GM18511 (cell line): ENCODE data around the gene NNAT.
A peak's percentile ranks its signal among the peaks of the same experiment; 100 is the strongest.

Experiments used
- ATAC-seq: cut with Tn5 transposase; IDR thresholded peaks from one replicate; pipeline ENCODE4 v1.9.1; 2021; ENCODE audit warnings: mild to moderate bottlenecking, moderate library complexity; ENCODE audit not compliant: unreplicated experiment

The NNAT gene

GRCh38 chr20:37523911-37524700 is 3.1 kb downstream of the NNAT start:
- ATAC-seq: no peak

- no peak for ATAC-seq
These were observed 4.0 kb downstream of the NNAT start for GRCh38 chr20:37524859-37525708.

GRCh38 chr20:37525810-37526209 is 4.8 kb downstream of the NNAT start:
- ATAC-seq: no peak

GRCh38 chr20:37526238-37526838 is 5.3 kb downstream of the NNAT start:
- ATAC-seq: no peak

GRCh38 chr20:37526839-37527637 is 6.0 kb downstream of the NNAT start:
- no peak for ATAC-seq

GRCh38 chr20:37527638-37528445 is 6.8 kb downstream of the NNAT start, which contains the start of gene BLCAP:
Gene BLCAP (minus strand): TSS chr20:37527876. CDS start chr20:37519174, 8,702 bp downstream.
- peak; percentile 87 for ATAC-seq

GRCh38 chr20:37528446-37529213 is 7.6 kb downstream of the NNAT start:
- ATAC-seq: no peak

GRCh38 chr20:37529214-37529967 is 8.3 kb downstream of the NNAT start:
- ATAC-seq: no peak

- no peak for ATAC-seq
These were observed 9.0 kb downstream of the NNAT start for GRCh38 chr20:37529968-37530600.

GRCh38 chr20:37530696-37531095 is 9.6 kb downstream of the NNAT start:
- ATAC-seq: no peak

GRCh38 chr20:37531856-37532255 is 10.8 kb downstream of the NNAT start:
- no peak for ATAC-seq

GRCh38 chr20:37533154-37533715 is 12.2 kb downstream of the NNAT start:
- no peak for ATAC-seq

- peak; percentile 94 for ATAC-seq
These were observed 13.5 kb downstream of the NNAT start for GRCh38 chr20:37534401-37535157.

- ATAC-seq: no peak
These were observed 14.5 kb downstream of the NNAT start for GRCh38 chr20:37535443-37536132.

GRCh38 chr20:37537505-37537904 is 16.5 kb downstream of the NNAT start:
- no peak for ATAC-seq

- ATAC-seq: no peak
These were observed 17.0 kb downstream of the NNAT start for GRCh38 chr20:37538003-37538402.
